Measurements from ENCODE around the gene GALNT11. TPM values are rescaled to one million over a fixed set of nuclear protein-coding genes. Genes with fewer than 3 reads are reported as not detected.

Gene GALNT11
- total and polyA plus RNA-seq, 12 donors, result 13.2 to 28.4 (median 21.7) TPM

DNA sequence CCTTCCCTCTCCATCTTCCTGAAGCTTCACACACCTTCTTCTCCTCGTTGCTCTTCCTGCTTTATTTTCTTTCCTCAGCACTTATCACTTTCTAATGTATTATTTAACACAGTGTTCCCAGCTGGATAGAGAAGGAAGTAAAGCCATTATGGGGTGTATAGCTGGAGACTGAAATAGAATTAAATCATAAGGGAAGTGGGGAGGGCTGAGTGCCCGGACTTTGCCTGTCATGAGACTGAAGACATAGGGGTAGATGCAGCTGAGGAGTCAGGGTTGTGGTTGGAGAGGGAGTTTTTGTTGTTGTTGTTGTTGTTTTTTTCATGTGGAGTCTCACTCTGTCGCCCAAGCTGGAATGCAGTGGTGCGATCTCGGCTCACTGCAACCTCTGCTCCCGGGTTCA is 65.3 kb downstream of the GALNT11 start:
- Histone ChIP-seq H3K9me3 (peaks cover 0 to 24% (median 8%) of the 10 kb centered on the region in 11 donors), H3K4me3 (no peak overlapping the region), H3K36me3 (peaks cover 0 to 10% (median 0%) of the 10 kb centered on the region in 9 donors), H3K4me1 (peaks cover 0 to 5% (median 0%) of the 10 kb centered on the region in 9 donors), H3K27ac (no peak overlapping the region), H3K27me3 (no peaks in the 10 kb centered on the region)
- intact Hi-C loops (cut with DNase I), result no loop called here
- ATAC-seq (peak in 4 of 8 donors; percentile 37 to 58 (median 40)), DNase-seq (no peak)
- no peak for TF ChIP-seq CTCF (IDR thresholded peaks at IDR 0.05)
- 89 to 91% methylated on average over 6 of the region's 6 CpGs for WGBS, 2 donors

GRCh38 chr7:152093717-152094116 is 68.2 kb downstream of the GALNT11 start:
- intact Hi-C loops (cut with DNase I), result no loop called here
- 92 to 97% methylated on average over 4 of the region's 4 CpGs for WGBS, 2 donors
- Histone ChIP-seq H3K4me1 (no peaks in the 10 kb centered on the region), H3K27me3 (no peaks in the 10 kb centered on the region), H3K9me3 (peaks cover 0 to 15% (median 8%) of the 10 kb centered on the region in 11 donors), H3K4me3 (no peak overlapping the region), H3K27ac (no peak overlapping the region), H3K36me3 (peaks cover 0 to 21% (median 0%) of the 10 kb centered on the region in 9 donors)
- no peak for ATAC-seq
- no peak for DNase-seq
- no peak for TF ChIP-seq CTCF (IDR thresholded peaks at IDR 0.05)

DNA sequence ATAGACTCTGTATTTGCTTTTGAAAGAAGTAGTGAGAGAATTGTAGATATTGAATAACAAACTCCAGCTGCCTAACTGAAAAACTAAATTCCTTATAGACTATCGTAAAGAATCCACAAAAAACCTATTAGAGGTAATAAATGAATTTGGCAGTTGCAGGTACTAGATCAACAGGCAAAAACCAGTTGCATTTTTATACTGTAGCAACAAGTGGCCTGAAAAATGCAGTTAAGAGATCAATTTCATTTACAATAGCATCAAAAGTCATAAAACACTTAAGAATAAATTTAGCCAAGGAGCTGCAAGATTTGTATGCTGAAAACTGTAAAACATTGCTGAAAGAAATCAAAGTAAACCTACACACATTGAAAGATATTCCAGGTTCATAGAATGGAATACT is 70.3 kb downstream of the GALNT11 start:
- no peaks in the 10 kb centered on the region for H3K4me1 ChIP-seq
- DNase-seq (no peak), ATAC-seq (no peak)
- H3K36me3 ChIP-seq, result peaks cover 0 to 29% (median 0%) of the 10 kb centered on the region in 9 donors
- no peaks in the 10 kb centered on the region for H3K27me3 ChIP-seq
- intact Hi-C loops (cut with DNase I), result no loop called here
- TF ChIP-seq CTCF (IDR thresholded peaks at IDR 0.05), result no peak
- no peak overlapping the region for H3K4me3 ChIP-seq
- 89 to 95% methylated on average over 1 of the region's 1 CpG for WGBS, 2 donors
- no peak overlapping the region for H3K27ac ChIP-seq
- no peaks in the 10 kb centered on the region for H3K9me3 ChIP-seq

DNA sequence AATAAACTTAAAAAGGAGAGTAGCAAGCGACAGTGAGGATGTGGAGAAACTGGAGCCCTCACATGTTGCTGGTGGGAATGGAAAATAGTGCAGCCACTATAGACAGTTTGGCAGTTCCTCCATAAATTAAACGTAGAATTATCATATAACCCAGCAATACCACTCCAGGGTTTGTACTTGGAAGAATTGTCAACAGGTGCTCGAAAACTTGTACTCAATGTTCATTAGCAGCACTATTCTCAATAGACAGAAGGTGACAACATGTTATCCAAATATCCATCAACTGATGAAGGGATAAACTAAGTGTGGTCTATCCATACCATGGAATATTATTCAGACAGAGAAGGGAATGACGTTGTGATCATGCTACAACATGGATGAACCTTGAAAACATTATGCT is 71.9 kb downstream of the GALNT11 start:
- ATAC-seq, result no peak
- Histone ChIP-seq H3K36me3 (peaks cover 0 to 43% (median 0%) of the 10 kb centered on the region in 9 donors), H3K27ac (no peak overlapping the region), H3K9me3 (no peaks in the 10 kb centered on the region), H3K4me3 (no peak overlapping the region), H3K4me1 (no peaks in the 10 kb centered on the region), H3K27me3 (no peaks in the 10 kb centered on the region)
- no peak for DNase-seq
- intact Hi-C loops (cut with DNase I), result no loop called here
- TF ChIP-seq CTCF (IDR thresholded peaks at IDR 0.05), result no peak
- 91 to 95% methylated on average over 4 of the region's 4 CpGs for WGBS, 2 donors
